ENCODE data around the gene STPG3.

The STPG3 gene

DNA sequence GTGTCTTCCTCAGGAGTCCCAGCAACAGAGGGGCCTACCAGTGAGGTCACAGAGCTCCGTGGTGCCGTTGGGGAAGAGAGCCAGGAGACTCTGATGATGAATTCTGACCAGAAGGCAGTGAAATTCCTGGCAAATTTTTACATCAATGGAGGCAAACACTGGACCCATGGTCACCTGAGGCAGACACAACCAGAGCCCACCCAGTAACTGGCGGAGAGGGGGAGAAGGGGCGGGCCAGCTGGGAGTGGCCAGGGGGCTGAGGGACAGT lies at the start of gene STPG3:
TSS of gene STPG3 (plus strand) at position 93 of the 268 bp plus-strand sequence. CDS start at position 94, 1 bp downstream.
- no peak for DNase-seq

- DNase-seq: no peak
Measured at GRCh38 chr9:137202966-137203365, 48.1 kb upstream of the STPG3 start.

- no peak for DNase-seq
Measured at GRCh38 chr9:137204731-137205125, 46.4 kb upstream of the STPG3 start.

DNA sequence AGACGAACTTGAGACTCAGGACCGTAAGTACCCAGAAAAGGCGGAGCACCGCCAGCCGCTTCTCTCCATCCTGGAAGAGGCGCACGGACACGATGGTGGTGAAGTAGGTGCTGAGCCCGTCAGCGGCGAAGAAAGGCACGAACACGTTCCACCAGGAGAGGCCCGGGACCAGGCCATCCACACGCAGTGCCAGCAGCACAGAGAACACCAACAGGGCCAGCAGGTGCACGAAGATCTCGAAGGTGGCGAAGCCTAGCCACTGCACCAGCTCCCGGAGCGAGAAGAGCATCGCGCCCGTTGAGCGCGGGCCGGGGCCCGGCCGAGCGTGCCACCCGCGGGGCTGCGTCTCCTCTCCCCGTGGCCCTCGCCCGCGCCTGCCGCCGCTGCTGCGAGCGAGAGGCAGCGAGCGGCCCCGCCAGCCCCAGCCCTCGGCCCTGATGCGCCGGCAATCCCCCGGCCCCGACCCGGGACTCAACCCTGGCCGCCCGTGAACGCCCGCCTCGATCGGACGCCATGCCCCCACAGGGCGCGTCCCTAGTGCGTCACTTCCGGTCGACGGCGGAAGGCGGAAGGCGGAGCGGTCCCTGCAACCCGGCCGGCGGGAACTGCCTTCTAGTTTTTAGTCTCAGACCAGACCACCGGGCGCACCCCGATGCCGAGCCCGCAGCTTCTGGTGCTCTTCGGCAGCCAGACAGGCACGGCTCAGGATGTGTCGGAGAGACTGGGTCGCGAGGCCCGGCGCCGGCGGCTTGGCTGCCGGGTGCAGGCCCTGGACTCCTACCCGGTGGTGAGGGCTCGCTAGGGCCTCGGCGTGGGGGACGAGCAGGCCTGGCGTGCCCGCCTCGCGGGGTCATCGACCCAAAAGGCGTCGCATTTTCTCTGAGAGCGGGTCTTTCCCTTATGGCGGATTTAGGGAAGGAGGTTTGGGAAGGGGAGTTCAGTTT lies 45.7 kb upstream of the STPG3 start, which contains the start of the genes NDOR1 and TMEM203:
TSS of gene NDOR1 (plus strand) at position 575 of the 944 bp plus-strand sequence. CDS start at position 653, 78 bp downstream.
TSS of gene TMEM203 (minus strand) at position 523 of the 944 bp plus-strand sequence. CDS start at position 289, 234 bp downstream.
- peak; percentile 47 for DNase-seq

DNA sequence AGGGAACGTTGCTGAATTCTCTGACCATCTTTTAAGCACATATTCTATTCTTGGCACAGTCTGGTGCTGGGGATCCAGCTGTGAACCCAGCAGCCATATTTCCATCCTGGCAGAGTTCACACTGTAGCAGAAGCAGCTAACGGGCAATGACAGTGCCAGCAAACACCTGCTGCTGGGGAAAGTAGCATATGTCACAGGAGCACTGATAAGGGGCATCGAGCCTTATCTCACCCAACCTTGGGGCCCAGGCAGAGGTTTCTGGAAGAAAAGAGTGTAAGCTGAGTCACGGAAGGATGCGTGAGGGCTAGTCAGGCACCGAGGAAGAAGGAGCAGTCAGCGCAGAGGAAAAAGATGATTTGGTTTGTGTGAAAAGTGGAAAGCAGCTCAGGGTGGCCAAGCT lies 44.5 kb upstream of the STPG3 start:
- no peak for DNase-seq

DNA sequence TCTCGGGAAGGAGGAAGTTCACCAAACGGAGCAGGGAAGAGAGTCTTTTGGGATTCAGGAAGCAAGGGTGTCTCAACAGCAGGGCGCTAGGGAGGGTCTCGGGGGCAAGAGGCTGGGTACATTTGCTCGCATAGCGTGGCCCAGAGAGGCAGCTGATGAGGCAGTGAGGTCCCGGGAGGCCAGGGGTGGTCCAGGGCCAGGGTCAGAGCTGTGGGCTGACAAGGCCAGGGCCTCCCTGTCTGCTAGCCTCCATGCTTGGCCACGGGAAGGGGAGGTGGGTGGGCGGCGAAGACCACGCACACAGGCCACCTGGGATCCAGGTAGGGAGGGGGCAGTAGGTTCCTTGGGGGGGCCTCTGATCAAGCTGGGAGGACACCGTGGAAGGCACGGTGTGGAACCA lies 39.6 kb upstream of the STPG3 start:
- DNase-seq: no peak

- DNase-seq: no peak
Measured at GRCh38 chr9:137212520-137212919, 38.6 kb upstream of the STPG3 start.

- DNase-seq: no peak
Measured at GRCh38 chr9:137213160-137214060, 37.7 kb upstream of the STPG3 start.

DNA sequence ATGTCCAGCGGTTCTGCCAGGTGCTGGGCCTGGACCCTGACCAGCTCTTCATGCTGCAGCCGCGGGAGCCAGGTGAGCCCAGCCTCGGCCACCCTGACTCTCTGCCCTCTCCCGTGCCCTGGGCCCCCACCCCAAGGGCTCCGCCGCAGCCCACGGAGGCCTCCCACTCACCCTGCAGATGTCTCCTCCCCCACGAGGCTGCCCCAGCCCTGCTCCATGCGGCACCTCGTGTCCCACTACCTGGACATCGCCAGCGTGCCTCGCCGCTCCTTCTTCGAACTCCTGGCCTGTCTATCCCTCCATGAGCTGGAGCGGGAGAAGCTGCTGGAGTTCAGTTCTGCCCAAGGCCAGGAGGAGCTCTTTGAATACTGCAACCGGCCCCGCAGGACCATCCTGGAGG lies 36.5 kb upstream of the STPG3 start:
- no peak for DNase-seq

GRCh38 chr9:137215196-137215986 lies 35.7 kb upstream of the STPG3 start:
- no peak for DNase-seq

GRCh38 chr9:137216188-137216965 lies 34.7 kb upstream of the STPG3 start:
- no peak for DNase-seq

GRCh38 chr9:137217276-137218211 lies 33.5 kb upstream of the STPG3 start:
- peak; percentile 9 for DNase-seq

- no peak for DNase-seq
Measured at GRCh38 chr9:137218212-137218753, 32.8 kb upstream of the STPG3 start.

- DNase-seq: no peak
Measured at GRCh38 chr9:137218754-137219271, 32.3 kb upstream of the STPG3 start.

- DNase-seq: no peak
Measured at GRCh38 chr9:137219757-137220316, 31.2 kb upstream of the STPG3 start.

GRCh38 chr9:137220317-137221094 lies 30.6 kb upstream of the STPG3 start:
- no peak for DNase-seq

DNA sequence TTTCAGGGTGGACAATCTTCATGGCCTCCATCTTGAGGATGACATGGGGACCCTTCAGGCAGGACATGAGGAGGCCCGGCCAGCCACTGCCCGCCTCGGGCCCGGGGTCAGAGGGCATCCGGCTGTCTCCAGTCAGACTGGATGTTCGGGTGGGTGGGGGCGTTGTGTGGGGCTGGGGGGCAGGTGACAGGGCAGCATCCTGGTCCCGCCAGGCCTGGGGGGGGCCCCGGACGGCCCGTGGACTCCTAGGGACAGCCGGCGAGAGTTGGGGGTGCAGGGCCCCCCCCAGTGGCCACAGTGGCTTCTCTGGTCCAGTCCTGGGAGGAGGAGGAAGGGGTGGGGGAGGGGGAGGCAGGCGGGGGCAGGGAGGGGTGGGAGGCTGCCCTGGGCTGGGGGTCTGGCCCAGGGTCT lies 30.0 kb upstream of the STPG3 start:
- DNase-seq: no peak

- DNase-seq: no peak
Measured at GRCh38 chr9:137221506-137222111, 29.5 kb upstream of the STPG3 start.

Measured in DMS 273 treated with DMSO at 0.1 percent for 48 hours (cell line).